ENCODE measurements around the gene IRS1. TPM values are rescaled to one million over a fixed set of nuclear protein-coding genes. Genes with fewer than 3 reads are reported as not detected.

The IRS1 gene
- total RNA-seq, 1 experiment from 2014 or later = 15.0 TPM

- H2BK120ac ChIP-seq (ENCODE audit: low read depth, low read length, poor library complexity, severe bottlenecking) = no peak overlapping the region
- no peak overlapping the region for H3K27ac Mint-ChIP-seq
- H3K9ac ChIP-seq (ENCODE audit: extremely low read depth, insufficient read length, low read length) = no peak overlapping the region
- no peaks in the 10 kb centered on the region for H3K79me2 ChIP-seq (ENCODE audit: insufficient read depth, low read length)
- H3T11ph ChIP-seq (ENCODE audit: low read length) = no peak overlapping the region
- WGBS (ENCODE audit: extremely low coverage, insufficient read length, low lambda C conversion rate) = no CpG with 5 or more reads among the region's 3 CpGs
- no peak overlapping the region for H3K27ac ChIP-seq (ENCODE audit: insufficient read length, low read depth, low read length)
- no peaks in the 10 kb centered on the region for H3K9me3 ChIP-seq (ENCODE audit: control insufficient read depth, low read depth, low read length)
- no peak overlapping the region for H3K56ac ChIP-seq (ENCODE audit: insufficient read length, low read depth, low read length)
- H2BK15ac ChIP-seq (ENCODE audit: low read depth, low read length) = no peak overlapping the region
- H3K9me3 Mint-ChIP-seq = no peaks in the 10 kb centered on the region
- no peak overlapping the region for H4K8ac ChIP-seq (replicated peaks; ENCODE audit: insufficient read length, low read depth, low read length)
- no peak overlapping the region for H2AK5ac ChIP-seq (ENCODE audit: insufficient read length, low read length)
- no peak overlapping the region for H4K5ac ChIP-seq (ENCODE audit: insufficient read length, low read depth, low read length)
- H4K91ac ChIP-seq (ENCODE audit: insufficient read length, low read depth, low read length) = no peak overlapping the region
- no peaks in the 10 kb centered on the region for H3K27me3 ChIP-seq (ENCODE audit: insufficient read depth, low read length)
- H3K36me3 Mint-ChIP-seq (ENCODE audit: insufficient read depth in 1 of 3, low read depth in 3 of 3) = peaks cover 0 to 9% (median 5%) of the 10 kb centered on the region in 3 experiments; a peak in 6 of 7 replicates
- peaks cover 23 to 27% of the 10 kb centered on the region in 2 experiments for H3K4me1 Mint-ChIP-seq
- peaks cover 8% of the 10 kb centered on the region for H3K4me1 ChIP-seq (ENCODE audit: insufficient read depth, low read length)
- H3K4me3 Mint-ChIP-seq = no peak overlapping the region
- no peak overlapping the region for H2AFZ ChIP-seq (ENCODE audit: low read length)
- no peak overlapping the region for H2BK5ac ChIP-seq (ENCODE audit: insufficient read length, low read length)
- no peak overlapping the region for H2BK12ac ChIP-seq (ENCODE audit: insufficient read length, low read depth, low read length)
- H3K4ac ChIP-seq (ENCODE audit: low read depth, low read length) = no peak overlapping the region
- H3K18ac ChIP-seq (ENCODE audit: insufficient read length, low read depth, low read length) = no peak overlapping the region
- no peak for DNase-seq
- no peak for TF ChIP-seq CTCF (conservative IDR thresholded peaks at IDR 0.05)
- H3K27me3 Mint-ChIP-seq (ENCODE audit: low read depth) = no peaks in the 10 kb centered on the region
- H3K23me2 ChIP-seq (ENCODE audit: insufficient read length, low read depth, low read length, poor library complexity, severe bottlenecking) = no peaks in the 10 kb centered on the region
- no peaks in the 10 kb centered on the region for H4K20me1 ChIP-seq (ENCODE audit: control insufficient read depth, insufficient read depth, insufficient read length)
- peaks cover 5% of the 10 kb centered on the region for H3K79me1 ChIP-seq (ENCODE audit: insufficient read depth, low read depth, low read length, poor library complexity, severe bottlenecking)
- no peak overlapping the region for H3K23ac ChIP-seq (ENCODE audit: insufficient read length, low read depth, low read length)
- no peak overlapping the region for H2BK20ac ChIP-seq (ENCODE audit: low read depth, low read length, poor library complexity, severe bottlenecking)
- H3K14ac ChIP-seq (ENCODE audit: insufficient read depth, low read length) = no peak overlapping the region
- H3K4me2 ChIP-seq (ENCODE audit: insufficient read depth, insufficient read length, low read length) = no peak overlapping the region
Measured at GRCh38 chr2:226740039-226740648, 59.5 kb downstream of the IRS1 start.

Measured in H9 (cell line).